ENCODE measurements around the gene IL23R. TPM values are rescaled to one million over a fixed set of nuclear protein-coding genes. Genes with fewer than 3 reads are reported as not detected.

The IL23R gene
- total and polyA plus RNA-seq, 2 of the 8 experiments (the other 6 are each of a cell fraction or from before 2014, with no cell fraction given) = not detected

GRCh38 chr1:67170751-67171573 is 4.7 kb downstream of the IL23R start:
- no peak for DNase-seq (ENCODE audit: low read depth in 1 of 2, low spot score in 2 of 2)
- no peak overlapping the region for H2BK15ac ChIP-seq (ENCODE audit: low read length)
- H3K79me2 ChIP-seq (ENCODE audit: control insufficient read depth in 1 of 2, insufficient read depth in 2 of 2, low read length in 2 of 2) = no peaks in the 10 kb centered on the region
- ChIA-PET POLR2A (ENCODE audit: partially characterized antibody) (no interaction called here), CTCF (ENCODE audit: partially characterized antibody) (interaction anchor here (0.7 to 1.1 kb wide), 2 partner anchors 41 to 43 kb away, joined by 3 to 4 read pairs; no protein-coding TSS in a partner anchor)
- no peaks in the 10 kb centered on the region for H3K4me1 ChIP-seq (replicated peaks in 1 of 4; ENCODE audit: control insufficient read depth in 3 of 4, insufficient read depth in 4 of 4, low read length in 3 of 4)
- no peak overlapping the region for H4K5ac ChIP-seq (ENCODE audit: insufficient read length, low read depth, low read length)
- no peaks in the 10 kb centered on the region for H4K20me1 ChIP-seq (replicated peaks in 1 of 2; ENCODE audit: control insufficient read depth in 1 of 2, insufficient read depth in 2 of 2, low read length in 2 of 2)
- H3K4me3 ChIP-seq (ENCODE audit: extremely low read depth in 1 of 4, insufficient read depth in 2 of 4, low read depth in 3 of 4, low read length in 4 of 4) = no peak overlapping the region
- no peak overlapping the region for H3K4me2 ChIP-seq (ENCODE audit: insufficient read depth in 1 of 2, low read depth in 2 of 2, low read length in 2 of 2)
- H2BK5ac ChIP-seq (ENCODE audit: low read depth, low read length) = no peak overlapping the region
- H3K4ac ChIP-seq (replicated peaks; ENCODE audit: insufficient read length, low read depth, low read length) = no peak overlapping the region
- no peak overlapping the region for H2AFZ ChIP-seq (ENCODE audit: low read length)
- no peak overlapping the region for H3K18ac ChIP-seq (ENCODE audit: extremely low read depth, low read length)
- no peak overlapping the region for H3K23ac ChIP-seq (ENCODE audit: insufficient read length)
- FAIRE-seq = no peak
- H3K56ac ChIP-seq (replicated peaks; ENCODE audit: insufficient read length, low read depth, low read length) = no peak overlapping the region
- H3K79me1 ChIP-seq (ENCODE audit: low read depth, low read length) = no peaks in the 10 kb centered on the region
- no peak overlapping the region for H2BK120ac ChIP-seq (replicated peaks; ENCODE audit: low read depth, low read length)
- H2BK20ac ChIP-seq (ENCODE audit: low read length) = no peak overlapping the region
- H3K27me3 ChIP-seq (replicated peaks in 1 of 4; ENCODE audit: control insufficient read depth in 3 of 4, extremely low read depth in 1 of 4, insufficient read depth in 3 of 4, low read length in 3 of 4) = no peaks in the 10 kb centered on the region
- no peak overlapping the region for H3K9ac ChIP-seq (replicated peaks in 1 of 4; ENCODE audit: extremely low read depth in 1 of 4, low read depth in 3 of 4, low read length in 3 of 4)
- no peak overlapping the region for H4K91ac ChIP-seq (replicated peaks; ENCODE audit: insufficient read length, low read length)
- no peaks in the 10 kb centered on the region for H3K23me2 ChIP-seq (ENCODE audit: low read depth, low read length)
- H4K8ac ChIP-seq (ENCODE audit: extremely low read depth, insufficient read depth, low read length) = no peak overlapping the region
- H3K27ac ChIP-seq (ENCODE audit: low read depth, low read length) = no peak overlapping the region
- H3K36me3 ChIP-seq (ENCODE audit: control insufficient read depth in 2 of 4, insufficient read depth in 4 of 4, low read length in 3 of 4) = no peaks in the 10 kb centered on the region
- 90% methylated on average over 2 of the region's 2 CpGs; no CpG with 5 or more reads in 1 of the 2 experiments for WGBS, 2 experiments (ENCODE audit: extremely low coverage in 1 of 2, insufficient coverage in 1 of 2, insufficient read length in 1 of 2, insufficient replicate concordance in 2 of 2, low coverage in 1 of 2, low lambda C conversion rate in 2 of 2, missing lambda C conversion rate in 1 of 2)
- H3K14ac ChIP-seq (ENCODE audit: insufficient read length) = no peak overlapping the region
- H2BK12ac ChIP-seq (ENCODE audit: low read depth, low read length) = no peak overlapping the region
- no peak overlapping the region for H2AK5ac ChIP-seq (ENCODE audit: low read depth, low read length)
- no peaks in the 10 kb centered on the region for H3K9me3 ChIP-seq (ENCODE audit: insufficient read depth in 2 of 2, low read depth in 1 of 2, low read length in 1 of 2)
- TF ChIP-seq CHD1 (IDR thresholded peaks at IDR 0.05; ENCODE audit: low read depth, low read length) (no peak), ZNF274 (IDR thresholded peaks at IDR 0.05; ENCODE audit: borderline replicate concordance, extremely low read depth, low read length) (no peak), NANOG (IDR thresholded peaks at IDR 0.05; ENCODE audit: insufficient read depth, low read depth, low read length, poor library complexity, severe bottlenecking) (no peak), KDM4A (IDR thresholded peaks at IDR 0.05; ENCODE audit: low read depth, low read length, severe bottlenecking) (no peak), SP4 (IDR thresholded peaks at IDR 0.05; ENCODE audit: low read length) (no peak), BACH1 (IDR thresholded peaks at IDR 0.05; ENCODE audit: low read length) (no peak), PHF8 (conservative IDR thresholded peaks at IDR 0.05; ENCODE audit: low read depth, low read length) (no peak), HDAC2 (IDR thresholded peaks at IDR 0.05; ENCODE audit: borderline replicate concordance in 1 of 2, low read depth in 2 of 2, low read length in 2 of 2) (no peak), MAFK (IDR thresholded peaks at IDR 0.05; ENCODE audit: low read depth, low read length) (no peak), CBX5 (IDR thresholded peaks at IDR 0.05; ENCODE audit: low read depth, low read length) (no peak), EZH2 (IDR thresholded peaks at IDR 0.05; ENCODE audit: low read depth, low read length, severe bottlenecking) (no peak), CEBPB (IDR thresholded peaks at IDR 0.05; ENCODE audit: low read depth, low read length) (no peak), CREB1 (IDR thresholded peaks at IDR 0.05) (no peak)

Data from H1 (cell line).